LNCaP clone FGC (cell line): ENCODE data around the gene TINAG.

Experiments used
- DNase-seq: peaks from one replicate; pipeline ENCODE4 v3.0.0-alpha.2; 2011; ENCODE audit warnings: low read depth
- H3K4me3 ChIP-seq: 2 replicates; pipeline ENCODE4 v1.5.1; 2011; ENCODE audit warnings: mild to moderate bottlenecking, low read depth, low read length, control low read depth
- TF ChIP-seq, protein P1 (sequence below): IDR thresholded peaks from 2 replicates; pipeline ENCODE4 v1.5.1; 2012; ENCODE audit warnings: mild to moderate bottlenecking; ENCODE audit not compliant: control insufficient read depth, insufficient read depth; ENCODE audit errors: extremely low read depth

Gene TINAG

GRCh38 chr6:54288474-54288873, 19.8 kb upstream of the TINAG start:
- TF ChIP-seq, protein P1, sequence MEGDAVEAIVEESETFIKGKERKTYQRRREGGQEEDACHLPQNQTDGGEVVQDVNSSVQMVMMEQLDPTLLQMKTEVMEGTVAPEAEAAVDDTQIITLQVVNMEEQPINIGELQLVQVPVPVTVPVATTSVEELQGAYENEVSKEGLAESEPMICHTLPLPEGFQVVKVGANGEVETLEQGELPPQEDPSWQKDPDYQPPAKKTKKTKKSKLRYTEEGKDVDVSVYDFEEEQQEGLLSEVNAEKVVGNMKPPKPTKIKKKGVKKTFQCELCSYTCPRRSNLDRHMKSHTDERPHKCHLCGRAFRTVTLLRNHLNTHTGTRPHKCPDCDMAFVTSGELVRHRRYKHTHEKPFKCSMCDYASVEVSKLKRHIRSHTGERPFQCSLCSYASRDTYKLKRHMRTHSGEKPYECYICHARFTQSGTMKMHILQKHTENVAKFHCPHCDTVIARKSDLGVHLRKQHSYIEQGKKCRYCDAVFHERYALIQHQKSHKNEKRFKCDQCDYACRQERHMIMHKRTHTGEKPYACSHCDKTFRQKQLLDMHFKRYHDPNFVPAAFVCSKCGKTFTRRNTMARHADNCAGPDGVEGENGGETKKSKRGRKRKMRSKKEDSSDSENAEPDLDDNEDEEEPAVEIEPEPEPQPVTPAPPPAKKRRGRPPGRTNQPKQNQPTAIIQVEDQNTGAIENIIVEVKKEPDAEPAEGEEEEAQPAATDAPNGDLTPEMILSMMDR, result no peak
- no peak for DNase-seq
- H3K4me3 ChIP-seq, result no peak overlapping the region

DNA sequence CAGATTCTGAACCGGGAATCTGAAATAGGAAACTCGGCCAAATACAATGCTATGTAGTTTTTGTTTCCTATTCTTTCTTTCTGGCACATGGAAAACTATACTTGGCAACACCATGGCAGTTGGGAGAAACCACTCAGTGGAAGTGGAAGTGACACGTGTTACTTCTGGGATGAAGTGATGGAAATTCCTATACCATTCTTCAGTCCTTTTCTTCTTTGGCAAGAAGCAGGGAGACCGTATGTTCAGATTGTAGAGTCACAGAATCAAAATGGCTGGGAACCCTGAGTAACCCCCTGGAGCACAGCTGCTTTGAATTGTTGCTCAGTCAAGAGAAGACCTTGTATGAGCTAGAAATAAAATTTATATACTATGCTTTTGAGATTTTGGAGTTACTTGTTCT, 18.8 kb upstream of the TINAG start:
- no peak for DNase-seq
- TF ChIP-seq, protein P1, result no peak
- H3K4me3 ChIP-seq, result no peak overlapping the region

DNA sequence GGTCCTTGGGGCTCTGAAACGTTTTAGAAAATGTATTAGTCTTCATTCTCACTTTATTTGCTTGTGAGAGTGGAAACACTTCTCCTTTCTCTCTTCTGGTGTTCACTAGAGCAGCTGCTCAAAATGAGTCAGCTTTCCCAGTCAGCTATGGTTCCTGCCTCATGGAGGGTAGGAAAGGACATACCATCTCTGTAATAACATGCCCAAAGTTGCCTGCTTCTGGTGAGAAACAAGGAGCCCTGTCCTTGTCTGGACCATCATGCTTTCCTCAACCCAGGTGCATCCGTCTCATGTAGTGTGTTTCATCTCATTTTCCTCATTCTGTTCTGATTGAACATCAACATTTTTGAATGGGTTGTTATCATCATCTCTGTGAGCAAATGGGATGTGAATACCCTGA, 17.1 kb upstream of the TINAG start:
- TF ChIP-seq, protein P1, result no peak
- H3K4me3 ChIP-seq, result no peak overlapping the region
- DNase-seq, result no peak

DNA sequence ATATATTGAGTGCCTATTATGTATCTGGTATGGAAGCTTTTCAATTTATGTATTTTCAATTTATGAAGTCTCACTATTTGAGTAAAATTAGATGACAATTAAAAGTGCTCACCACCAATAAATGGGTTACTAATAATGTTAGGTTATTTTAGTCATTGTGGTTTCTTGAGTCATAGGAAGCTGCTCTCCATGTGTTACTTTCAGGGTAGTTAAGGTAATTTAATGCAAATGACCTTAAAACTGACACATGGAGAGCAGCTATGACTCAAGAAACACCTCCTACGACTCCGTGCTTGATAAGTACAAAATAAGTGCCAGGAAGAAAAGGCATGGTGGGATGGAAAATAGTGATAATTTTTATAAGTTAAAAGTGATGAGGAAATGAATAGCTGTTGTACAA, 16.5 kb upstream of the TINAG start:
- DNase-seq, result no peak
- TF ChIP-seq, protein P1, result no peak
- no peak overlapping the region for H3K4me3 ChIP-seq

DNA sequence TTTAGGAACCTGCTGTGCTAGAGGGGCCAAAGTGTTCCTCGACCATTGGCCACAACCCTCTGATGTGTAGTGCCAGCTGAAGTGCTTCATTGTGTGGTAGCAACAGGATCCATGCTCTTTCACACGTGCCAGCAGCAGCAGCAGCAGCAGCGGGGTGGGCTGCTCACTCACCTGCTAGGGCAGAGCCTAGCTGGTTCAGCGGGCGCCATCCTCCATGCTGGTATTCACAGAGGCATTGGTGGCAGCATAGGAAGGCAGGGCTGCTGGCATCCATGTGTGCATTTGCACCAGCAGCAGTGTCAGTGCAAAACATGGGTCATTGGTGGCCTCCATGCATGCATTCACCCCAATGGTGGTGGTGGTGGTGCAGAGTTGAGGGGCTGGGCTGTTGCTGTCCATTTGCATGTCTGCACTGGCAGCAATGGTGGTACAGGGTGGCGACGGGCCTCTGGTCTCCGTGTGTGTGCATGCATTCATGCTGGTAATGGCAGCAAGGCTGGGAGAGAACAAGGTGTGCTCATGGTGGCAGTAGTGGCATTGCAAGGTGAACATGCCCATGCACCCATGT, 13.2 kb upstream of the TINAG start:
- DNase-seq, result no peak
- TF ChIP-seq, protein P1, result no peak
- no peak overlapping the region for H3K4me3 ChIP-seq

GRCh38 chr6:54299542-54300269, 8.5 kb upstream of the TINAG start:
- H3K4me3 ChIP-seq, result no peak overlapping the region
- TF ChIP-seq, protein P1, result no peak
- DNase-seq, result no peak

DNA sequence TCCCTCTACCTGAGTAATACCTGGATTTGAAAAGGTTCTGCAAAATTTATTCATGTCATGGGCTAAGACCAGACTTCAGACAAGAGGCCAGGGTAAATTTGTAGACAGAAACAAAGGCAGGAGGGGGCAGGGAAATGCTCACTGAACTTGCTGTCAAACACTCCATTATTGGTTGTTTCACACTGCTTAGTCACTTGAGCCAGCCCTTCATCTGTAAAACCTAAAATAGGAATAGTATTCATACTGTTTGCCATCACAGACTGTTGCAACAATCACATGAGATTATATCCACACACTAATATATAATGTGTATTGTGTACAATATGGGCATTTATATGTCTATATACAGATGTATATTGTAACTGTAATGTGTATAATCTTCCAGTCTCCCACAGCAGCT, 6.5 kb upstream of the TINAG start:
- no peak for DNase-seq
- TF ChIP-seq, protein P1, result no peak
- no peak overlapping the region for H3K4me3 ChIP-seq
